OCI-M2 (cell line): ENCODE measurements around the gene HESX1.

Experiments
- DNase-seq: peaks from one replicate; lab custom pipeline; 2025; ENCODE audit not compliant: unreplicated experiment; lab: John Stamatoyannopoulos, UW

HESX1 gene

DNA sequence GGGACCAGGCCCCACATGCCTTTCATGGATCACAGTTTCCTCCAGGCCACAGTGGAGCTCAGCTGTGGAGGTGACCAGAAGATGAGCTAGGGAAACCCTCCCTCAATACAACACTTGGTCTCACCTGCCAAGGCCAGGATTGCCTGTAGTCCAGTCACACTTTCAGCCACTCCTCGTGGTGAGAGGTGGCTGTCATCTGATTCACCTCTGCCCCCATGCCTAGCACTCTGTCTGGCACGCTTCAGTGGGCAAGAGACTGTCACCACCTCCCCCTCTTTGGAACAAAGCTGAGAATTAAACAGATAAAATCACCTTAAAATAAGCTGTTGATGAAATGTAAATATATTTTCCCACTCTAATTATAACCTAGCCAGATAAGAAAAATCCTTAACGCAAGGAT, 30.7 kb downstream of the HESX1 start:
- DNase-seq, result no peak

DNA sequence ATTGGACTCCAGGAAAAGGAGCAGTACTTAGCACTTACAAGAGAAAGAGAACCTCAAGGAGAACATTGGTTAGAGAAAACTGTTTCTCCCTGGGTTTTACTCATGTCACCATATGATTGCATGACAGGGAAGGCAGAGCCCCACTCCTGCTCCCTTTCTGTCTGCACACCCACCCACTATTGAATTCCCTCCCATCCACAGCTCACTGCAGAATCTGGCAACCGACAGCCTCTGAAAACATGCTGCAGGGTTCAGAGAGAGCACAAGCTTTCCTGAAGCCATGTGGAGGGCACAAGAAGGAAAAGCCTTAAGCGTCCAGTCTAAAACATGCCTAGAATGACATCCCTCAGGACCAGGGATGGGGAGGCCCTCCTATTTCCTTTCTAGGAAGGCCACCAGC, 31.6 kb downstream of the HESX1 start:
- DNase-seq, result no peak

DNA sequence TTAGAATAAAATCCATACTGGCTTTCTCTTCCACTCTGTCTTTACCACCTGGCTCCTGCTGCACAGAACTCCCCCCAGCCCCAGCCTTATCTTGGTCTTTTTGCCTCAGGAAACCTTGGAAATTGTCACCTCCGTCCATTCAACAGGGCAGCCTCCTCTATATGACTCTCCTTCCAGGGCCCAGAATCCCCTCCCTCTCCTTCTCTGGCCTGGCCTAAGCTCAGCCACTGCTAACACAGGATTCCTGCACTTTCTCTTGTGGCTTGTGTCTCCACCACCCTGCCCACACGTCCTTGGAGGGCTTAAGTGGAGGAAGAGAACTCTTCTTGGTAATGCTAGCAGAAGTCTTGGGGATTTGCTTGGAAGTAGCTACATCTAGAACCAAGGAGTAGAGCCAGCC, 33.1 kb downstream of the HESX1 start:
- no peak for DNase-seq

DNA sequence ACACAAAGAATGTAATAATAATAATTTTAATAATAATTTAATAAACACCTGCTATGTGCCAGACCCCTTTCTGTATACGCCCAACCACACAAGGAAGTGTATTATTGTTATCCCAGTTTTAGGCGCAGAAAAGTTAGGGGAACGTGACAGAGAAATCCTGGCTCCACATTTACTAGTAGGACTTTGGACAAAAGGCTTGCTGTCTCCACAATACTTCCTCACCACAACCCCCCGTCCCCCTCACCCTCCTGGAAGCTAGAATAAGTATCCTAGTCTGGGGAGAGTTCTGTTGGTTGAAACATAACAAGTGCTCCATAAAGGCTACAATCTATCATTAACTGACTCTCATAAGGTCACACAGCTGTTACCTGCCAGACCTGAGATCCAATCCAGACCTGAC, 34.1 kb downstream of the HESX1 start:
- DNase-seq, result no peak

DNA sequence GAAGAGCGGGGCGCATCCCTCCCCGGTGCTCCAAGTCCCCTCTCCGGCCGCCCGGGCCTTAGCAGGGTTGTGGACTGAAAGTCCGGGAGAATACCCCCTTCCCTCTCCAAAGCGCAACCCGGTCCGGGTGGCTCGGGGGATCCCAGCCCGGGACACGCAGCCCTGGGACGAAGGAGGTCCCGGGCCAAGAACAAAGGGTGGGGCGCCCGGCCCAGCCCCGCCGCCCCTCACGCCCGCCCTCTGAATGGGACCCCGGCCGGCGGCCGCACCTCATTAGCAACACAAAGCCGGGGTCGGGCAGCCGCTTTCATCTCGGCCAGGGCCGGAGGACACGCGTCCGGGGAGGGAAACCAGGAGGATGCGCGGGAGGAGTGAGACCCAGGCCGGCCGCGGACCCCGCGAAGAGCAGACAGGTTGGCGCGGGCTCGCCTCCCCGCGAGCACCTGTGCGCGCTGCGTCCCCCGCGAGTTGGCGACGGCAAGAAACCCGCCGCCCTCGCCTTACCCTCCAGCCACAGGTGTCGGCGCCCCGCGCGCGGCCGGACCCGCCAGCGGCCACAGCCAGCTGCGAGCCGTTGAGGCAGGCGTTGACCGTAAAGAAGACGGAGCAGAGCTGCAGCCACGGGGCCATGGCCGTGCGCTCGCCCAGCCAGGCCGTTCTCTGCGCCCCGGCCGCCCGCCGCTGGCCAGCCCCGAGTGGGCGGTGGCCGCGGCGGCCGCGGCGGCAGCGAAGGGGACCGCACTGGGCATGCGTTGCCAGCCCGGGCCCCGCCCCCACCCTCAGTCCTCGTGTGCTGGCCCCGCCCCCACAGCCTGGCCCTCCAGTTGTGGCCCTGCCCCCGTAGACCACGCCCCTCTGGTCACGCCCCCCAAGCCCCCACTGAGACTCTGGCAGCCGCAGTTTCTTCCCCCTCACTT, 34.9 kb downstream of the HESX1 start, which contains the start of gene IL17RD:
IL17RD (minus strand) TSS at position 697 of the 917 bp plus-strand sequence; CDS start at position 630, 67 bp downstream.
- no peak for DNase-seq

DNA sequence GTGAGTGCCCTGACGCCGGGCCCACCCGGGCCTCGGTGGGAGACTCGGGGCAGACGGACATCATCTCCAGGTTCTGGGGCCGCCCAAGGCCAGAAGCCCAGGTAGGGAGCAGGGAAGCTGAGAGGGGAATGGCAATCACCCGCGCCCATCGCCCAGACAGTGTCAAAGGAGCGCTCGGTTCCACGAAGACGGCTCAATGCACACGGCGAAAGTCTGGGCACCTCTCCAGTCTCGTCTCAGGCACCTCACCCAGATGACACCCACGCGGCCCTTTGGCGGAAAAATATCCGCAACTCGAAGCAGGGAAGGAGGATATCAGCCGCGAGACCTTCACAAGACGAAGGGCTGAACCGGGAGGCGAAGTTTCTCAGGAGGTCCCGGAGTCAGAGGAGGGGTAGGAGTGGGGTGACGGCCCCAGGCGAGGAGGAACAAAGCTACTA, 35.5 kb downstream of the HESX1 start:
- no peak for DNase-seq

DNA sequence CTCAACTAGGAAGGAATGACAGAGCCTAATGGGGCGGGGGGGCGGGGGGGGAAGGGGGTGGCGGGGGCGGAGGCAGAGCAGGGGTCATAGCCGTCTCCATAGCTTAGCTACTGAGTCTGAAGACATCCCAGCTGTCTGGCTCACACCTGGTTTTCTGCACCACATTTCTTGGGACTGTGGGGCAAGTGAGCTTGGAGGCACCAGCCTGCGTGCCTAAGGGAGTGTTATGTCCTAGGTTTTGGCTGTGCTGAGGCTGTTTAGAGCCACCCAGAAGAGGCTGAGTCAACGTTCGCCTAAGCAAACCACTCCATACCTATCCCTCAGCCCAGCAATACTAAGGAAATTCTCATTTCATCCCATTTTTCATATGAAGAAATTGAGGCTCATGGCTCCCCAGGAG, 36.0 kb downstream of the HESX1 start:
- DNase-seq, result no peak

DNA sequence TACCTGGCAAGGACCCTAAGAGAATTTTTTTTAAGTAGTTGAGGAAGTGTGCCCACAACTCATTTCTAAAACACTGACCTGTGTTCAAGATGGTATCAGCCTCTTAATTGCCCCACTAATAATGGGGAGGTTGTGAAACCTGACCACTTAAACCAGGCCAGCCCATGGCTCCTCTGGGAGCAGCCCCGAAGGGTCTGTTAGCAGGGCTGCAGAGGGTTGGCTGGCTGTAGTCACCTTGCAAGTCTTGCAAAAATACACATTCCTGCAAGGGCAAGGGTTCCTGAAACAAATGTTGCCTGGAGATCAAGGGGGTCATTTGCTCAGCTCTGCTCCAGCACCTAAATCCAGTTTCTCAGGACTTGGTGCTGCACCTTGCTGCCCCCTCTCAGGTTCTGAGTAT, 37.9 kb downstream of the HESX1 start:
- no peak for DNase-seq

DNA sequence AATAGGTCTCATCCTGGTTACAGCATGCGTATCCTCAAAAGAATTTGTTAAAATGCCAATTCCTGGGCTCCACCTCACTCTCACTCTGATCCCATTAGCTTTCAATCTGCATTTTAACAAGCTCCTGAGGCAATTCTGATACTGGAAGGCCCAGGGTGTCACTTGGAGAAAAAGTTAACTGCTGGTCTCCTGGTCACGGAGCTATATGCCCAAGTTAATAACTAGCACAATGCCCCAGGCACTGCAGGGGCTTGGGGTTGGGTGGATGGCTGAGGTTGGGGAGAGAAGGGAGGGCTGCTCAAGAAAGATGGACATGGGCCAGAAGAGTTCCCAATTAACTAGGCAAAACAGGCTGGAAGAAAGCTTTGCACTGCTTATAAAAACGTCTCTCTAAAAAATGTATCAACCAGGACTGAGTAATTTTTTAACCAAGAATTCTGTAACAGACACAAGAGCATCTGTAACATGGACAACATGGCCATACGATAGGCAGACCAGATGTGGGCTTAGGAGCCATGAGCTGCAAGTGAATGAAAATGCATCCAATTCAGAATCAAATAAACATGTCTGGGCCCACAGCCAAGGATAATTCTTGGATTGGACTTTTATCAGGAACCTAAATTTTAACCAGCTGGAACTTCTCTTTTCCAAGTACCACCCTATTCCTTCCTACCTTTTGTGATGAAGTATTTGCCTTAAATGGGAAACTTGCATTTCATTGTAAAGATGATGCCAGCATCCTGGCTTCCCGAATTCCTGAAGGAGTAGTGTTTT, 38.8 kb downstream of the HESX1 start:
- DNase-seq, result no peak

DNA sequence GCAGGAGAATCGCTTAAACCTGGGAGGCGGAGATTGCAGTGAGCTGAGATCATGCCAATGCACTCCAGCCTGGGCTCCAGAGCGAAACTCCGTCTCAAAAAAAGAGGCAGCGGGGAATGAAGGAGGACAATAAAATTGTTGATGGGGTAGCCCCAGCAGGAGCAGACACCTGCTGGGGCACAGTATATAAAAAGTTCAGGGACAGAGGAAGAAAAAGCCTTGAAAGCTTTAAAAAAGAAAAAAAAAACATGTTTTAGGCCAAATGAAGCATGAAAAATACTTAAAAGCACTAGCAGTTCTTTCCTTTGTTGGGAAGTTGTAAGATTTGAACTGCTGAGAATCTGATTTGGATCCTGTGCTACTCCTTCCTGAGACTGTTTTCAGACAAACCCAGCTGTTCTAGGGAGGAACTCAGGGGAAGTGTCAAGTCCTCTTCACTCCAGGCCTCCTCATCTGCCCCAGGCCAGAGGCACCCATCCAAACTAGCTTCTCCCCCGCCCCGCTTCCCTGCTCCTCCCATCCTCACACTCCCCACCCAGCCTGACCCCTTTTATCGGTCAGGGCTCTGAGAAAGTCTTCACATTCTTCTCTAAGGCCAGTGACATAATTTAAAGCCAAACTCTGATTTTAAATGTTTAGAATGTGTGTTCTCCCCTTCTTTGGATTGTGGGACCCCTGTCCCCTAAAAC, 39.6 kb downstream of the HESX1 start:
- DNase-seq, result no peak

DNA sequence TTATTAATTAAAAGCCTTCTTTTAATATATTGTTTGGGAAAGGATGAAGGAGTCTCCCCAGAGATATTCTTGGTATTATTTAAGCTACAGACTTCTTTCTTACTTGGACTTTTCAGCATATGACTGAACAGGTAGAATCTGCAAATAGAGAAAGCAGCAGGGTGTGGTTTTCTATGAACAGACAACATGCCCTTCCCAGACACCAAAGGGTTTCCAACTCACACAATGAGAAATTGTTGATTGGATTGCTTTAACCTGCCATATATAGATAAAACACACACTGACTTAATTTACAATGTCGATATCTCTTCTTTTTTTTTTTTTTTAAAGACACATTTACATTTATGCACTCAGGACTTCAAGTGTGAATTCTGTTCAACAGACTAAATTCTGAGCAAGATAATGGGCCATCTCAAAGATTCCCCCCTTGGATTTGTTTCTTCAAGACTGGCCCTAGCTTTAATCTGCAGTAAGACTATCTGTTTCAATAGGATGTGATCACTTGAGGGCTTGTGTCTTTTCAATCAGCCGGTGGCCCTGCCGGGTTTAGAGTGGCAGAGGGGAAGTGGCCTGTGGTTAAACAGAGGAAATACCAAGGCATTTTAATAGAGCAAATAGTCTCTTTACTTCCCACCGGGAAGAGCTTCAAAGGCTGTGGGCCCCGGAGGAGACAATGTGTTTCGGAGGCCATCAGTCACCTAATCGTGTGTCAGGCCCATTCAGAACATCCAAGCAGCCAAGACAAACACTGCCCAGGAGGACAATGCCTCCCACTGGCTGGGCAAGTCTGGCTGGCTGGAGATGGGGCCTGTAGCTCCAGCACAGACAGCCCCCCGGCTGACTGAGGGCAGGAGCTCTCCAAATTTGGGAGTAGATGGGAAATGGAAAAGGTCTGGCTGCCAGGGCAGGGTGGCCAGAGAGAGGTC, 40.7 kb downstream of the HESX1 start:
- DNase-seq, result no peak

DNA sequence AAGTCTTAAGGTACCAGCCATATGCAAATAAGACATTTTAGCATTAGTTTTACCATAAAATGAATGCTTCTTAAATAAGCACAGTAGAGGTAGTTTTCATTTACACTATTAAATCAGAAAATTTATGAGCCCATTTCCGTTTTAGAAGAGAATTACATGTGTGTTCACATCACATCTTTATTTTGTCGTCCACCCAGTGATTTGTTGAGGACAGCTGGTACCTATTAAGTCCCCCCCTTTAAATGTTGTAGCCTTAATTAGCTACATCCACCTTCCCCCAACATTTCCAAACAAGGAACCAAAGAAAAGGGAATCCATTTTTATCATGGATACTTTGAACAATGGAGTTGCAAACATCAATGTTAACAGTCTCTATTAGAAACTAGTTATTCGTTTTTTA, 41.5 kb downstream of the HESX1 start:
- no peak for DNase-seq

DNA sequence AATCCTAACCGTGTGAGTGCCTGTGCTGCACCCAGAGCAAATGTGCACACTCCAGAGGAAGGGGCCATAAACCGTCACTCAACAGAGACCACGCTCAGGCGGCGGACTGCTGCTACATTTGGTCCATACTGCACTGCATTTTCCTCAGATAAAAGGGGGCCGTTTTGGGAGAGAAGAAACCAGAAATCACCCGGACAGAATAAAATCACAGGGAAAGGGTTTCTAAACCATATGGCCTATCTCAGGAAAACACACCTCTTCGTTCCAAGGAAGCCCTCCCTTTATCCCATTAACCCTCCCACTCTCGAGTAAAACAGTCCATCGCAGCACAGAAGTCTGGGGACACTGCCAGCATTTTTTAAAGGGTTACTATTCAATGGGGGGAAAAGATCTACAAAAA, 42.2 kb downstream of the HESX1 start:
- no peak for DNase-seq

DNA sequence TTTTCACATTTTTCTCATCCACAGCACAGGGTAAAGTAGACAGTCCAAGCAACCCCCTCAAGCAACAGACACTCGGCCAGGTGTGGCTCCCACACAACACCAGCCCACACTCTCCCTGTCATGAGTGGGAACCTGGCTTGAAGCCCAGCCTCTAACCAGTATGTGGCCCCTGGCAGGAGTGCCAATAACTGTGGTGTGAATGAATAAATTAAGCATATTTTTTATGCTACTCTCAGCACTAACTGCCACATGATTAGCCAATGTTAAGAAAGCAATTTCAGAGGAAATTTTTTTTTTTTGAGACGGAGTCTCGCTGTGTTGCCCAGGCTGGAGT, 44.5 kb downstream of the HESX1 start:
- no peak for DNase-seq

DNA sequence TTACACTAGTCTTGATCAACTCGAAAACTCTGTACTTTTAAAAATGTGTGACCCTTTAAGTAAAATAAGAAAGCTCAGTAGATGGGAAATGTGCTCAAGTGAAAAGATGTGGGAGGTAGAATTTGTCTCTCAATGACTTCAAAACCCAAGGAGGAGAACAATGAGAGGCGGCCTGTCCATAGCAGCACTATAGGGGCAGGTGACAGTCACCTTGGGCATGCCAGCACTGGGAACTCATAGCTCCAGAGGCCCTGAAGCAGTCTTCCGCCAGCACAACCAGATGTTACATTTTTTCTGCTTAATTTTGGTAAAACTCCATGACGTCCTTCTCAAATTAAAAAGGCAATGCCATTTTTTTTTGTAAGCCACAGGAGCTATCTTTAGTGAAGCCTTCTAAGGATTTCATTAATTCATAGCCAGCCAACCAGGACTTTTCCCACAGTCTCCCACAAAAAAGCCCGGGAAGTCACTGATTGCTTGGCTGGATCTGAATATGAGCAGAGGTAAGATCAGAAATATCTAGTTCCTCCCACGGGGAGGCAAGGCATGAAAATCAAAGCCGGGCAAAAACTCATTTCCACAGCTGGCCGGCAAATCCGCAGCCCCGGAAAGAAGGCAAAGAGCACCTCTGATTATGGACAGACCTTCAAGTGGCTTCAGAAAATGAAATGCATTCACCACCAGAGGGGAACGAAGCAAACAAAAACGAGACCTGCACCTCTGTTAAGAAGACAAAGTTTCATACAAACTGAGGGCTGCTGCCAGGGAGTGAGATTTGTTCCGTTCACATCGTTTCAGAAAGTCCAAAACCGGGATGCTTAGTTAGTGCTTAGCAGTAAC, 45.1 kb downstream of the HESX1 start:
- no peak for DNase-seq

DNA sequence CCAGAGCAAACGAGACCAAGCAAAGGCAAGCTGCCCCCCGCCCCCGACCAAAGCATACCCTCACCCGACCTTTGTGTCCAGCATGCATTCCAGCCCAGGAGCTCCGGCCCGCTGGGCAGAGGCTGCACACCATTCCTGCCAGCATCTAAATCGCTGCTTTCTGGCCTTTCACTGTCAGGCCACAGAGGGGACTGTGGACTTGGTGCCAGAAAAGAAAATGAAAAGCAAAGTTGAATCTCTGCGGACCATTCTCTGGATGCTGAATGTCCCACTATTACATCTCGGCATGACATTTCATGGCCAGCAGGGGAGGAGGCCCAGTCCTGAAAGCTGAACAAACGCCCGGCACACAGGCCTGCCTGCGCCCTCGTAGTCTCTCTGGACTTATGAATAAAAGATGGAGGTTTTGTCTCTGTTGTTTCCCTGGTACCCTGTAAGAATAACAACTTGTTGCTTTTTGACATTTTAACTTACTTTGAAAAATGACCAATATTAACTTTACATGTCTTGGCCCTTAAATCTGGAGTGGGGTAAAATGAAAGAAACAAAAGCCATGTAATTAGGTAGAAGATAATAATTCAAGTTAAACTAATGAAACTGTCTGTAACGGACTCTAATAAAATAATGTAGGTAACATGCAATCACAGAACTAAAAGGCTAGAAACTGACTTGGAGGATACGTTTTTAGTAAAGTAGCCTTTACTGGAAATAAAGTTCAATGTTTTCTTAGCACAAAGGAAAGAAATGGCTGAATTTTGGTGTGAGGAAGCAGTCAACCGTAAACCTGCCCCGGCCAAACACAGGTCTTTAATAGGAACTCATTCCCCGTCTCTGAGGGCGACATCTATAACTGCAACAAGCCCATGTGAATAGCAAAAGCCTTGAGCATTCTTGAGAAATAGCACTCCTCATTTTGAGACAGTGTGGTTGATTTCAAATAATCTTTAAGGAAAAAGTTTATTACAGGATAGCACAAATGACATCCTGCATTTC, 47.3 kb downstream of the HESX1 start:
- no peak for DNase-seq

DNA sequence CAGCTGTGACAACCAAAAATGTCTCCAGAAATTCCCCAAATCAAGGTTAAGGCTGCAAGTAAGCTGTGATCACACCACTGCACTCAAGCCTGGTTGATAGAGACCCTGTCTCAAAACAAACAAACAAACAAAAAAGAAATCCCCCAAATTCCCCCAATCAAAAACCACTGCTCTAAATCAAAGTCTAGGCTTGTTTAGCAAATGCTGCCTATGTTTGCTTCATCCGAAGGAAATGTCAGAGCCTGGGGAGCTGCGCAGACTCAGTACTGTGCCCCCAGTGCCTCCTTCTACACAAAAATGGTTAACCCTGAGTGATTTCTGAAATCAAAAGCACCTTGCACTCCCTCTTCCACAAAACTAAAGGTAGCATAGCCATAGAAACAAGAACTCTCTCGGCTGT, 48.0 kb downstream of the HESX1 start:
- DNase-seq, result no peak

DNA sequence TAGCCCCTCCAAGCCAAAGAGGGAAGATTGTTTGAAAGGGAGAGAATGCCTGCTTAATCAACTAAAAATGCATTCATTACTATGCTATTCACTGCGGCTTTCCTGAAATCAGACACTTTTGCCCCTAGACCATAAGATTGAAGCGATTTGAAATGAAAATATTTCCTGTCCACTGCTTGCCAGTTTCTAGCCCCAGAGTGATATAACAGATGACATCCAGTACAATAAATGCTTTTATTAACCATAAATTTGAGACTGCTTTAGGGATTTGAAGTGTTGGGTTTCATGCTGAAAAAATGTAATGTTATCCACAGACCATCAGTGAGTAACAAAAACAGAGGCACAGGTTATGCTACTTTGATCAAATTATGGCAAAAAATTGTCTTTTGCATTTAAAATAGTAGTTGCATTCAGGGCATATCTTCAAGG, 48.7 kb downstream of the HESX1 start:
- DNase-seq, result no peak
